Glutamatergic neuron (in vitro differentiated cells): Measurements from ENCODE around the gene HSPB7. TPM values are rescaled to one million over a fixed set of nuclear protein-coding genes. Genes with fewer than 3 reads are reported as not detected.

Experiments
- DNase-seq: peaks from one replicate; pipeline ENCODE4 v3.0.0; 2022
- H3K27ac Mint-ChIP-seq: one replicate; pipeline ENCODE4 v1.8.0; 2020; ENCODE audit warnings: mild to moderate bottlenecking, mixed read lengths, inconsistent platforms; ENCODE audit not compliant: unreplicated experiment
- H3K27me3 Mint-ChIP-seq: one replicate; pipeline ENCODE4 v1.8.0; 2020; ENCODE audit warnings: mild to moderate bottlenecking, moderate library complexity, mixed read lengths, inconsistent platforms; ENCODE audit not compliant: unreplicated experiment
- H3K36me3 Mint-ChIP-seq: one replicate; pipeline ENCODE4 v1.8.0; 2020; ENCODE audit warnings: mild to moderate bottlenecking, mixed read lengths, inconsistent platforms; ENCODE audit not compliant: unreplicated experiment
- H3K4me1 Mint-ChIP-seq: one replicate; pipeline ENCODE4 v1.8.0; 2020; ENCODE audit warnings: mild to moderate bottlenecking, low read depth, mixed read lengths, inconsistent platforms; ENCODE audit not compliant: unreplicated experiment
- H3K4me3 Mint-ChIP-seq: one replicate; pipeline ENCODE4 v1.8.0; 2020; ENCODE audit warnings: mild to moderate bottlenecking, mixed read lengths, inconsistent platforms; ENCODE audit not compliant: unreplicated experiment
- H3K9me3 Mint-ChIP-seq: one replicate; pipeline ENCODE4 v1.8.0; 2020; ENCODE audit warnings: mild to moderate bottlenecking, moderate library complexity, mixed read lengths, inconsistent platforms; ENCODE audit not compliant: unreplicated experiment
- CTCF ChIP-seq: fragments of 200-600 bp; sonication (generic); IDR thresholded peaks from one replicate; pipeline ENCODE4 v1.5.0; 2021; ENCODE audit not compliant: partially characterized antibody, unreplicated experiment
- total RNA-seq: library from RNA; stranded (reverse); fragmentation: NEBNext Ultra II Directional; extraction: Animal tissue kit (Norgen Biotek cat#: 25700); gene quantifications from one replicate; pipeline ENCODE4 v1.2.1, GENCODE V29; 2021; ENCODE audit not compliant: unreplicated experiment

The HSPB7 gene
- total RNA-seq, 1 donor from 2014 or later, result not detected

DNA sequence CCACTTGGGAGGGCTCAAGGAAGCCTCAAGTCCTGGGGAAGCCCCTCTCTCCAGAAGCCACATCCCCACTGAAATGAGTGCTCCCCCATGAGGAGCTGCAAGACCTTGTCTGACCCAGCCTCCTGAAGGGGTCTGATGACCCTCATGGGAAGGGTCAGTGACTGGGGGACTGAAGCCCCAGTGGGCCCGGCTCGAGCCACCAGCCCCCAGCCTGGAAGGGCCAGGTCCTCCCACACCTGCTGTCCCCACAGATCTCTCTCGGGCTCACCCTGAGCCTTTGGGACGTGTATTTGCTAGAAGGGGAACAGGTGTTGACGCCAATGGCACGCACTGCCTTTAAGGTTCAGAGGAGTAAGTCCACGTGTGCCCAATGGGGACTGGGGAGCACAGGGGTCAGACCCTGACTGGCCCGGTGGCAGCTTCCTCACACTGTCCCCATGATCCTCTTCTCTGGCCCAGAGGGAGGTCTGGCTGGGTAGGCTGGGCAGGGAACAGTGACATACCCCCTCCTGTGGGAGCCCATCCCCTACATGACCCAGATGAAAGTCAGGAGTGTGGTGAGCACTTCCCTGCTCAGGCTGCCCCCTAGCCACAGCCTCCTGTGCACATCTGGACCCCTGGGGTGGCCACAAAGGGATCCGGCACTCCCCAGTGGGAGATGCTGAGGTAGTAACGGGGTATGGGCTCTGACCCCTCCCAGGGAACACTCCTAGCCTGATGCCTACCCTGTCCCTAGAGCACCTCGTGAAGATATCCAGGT lies 26.2 kb downstream of the HSPB7 start:
- Mint-ChIP-seq H3K27me3 (peaks cover 2% of the 10 kb centered on the region), H3K36me3 (no peaks in the 10 kb centered on the region), H3K4me1 (no peaks in the 10 kb centered on the region), H3K27ac (no peak overlapping the region), H3K4me3 (no peak overlapping the region), H3K9me3 (peaks cover 1% of the 10 kb centered on the region)
- no peak for DNase-seq
- no peak for TF ChIP-seq CTCF

DNA sequence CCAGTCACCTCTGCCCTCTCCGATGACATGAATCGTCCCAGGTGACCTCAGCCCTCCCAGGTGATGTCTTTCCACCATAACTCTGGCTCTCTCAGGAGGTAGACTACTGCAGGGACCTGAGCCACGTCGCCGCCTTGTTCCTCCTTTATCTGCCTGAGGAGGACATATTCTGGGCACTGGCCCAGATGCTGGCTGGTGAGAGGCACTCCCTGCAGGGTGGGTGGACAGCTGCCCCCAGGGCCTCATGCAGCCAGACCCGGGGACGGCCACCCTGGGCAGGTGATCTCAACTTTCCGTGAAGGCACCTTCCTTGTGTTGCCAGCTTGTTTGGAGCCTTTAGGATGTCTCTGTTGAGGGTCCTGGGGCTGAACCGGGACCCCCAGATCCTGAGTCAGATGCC lies 28.1 kb downstream of the HSPB7 start:
- no peaks in the 10 kb centered on the region for H3K36me3 Mint-ChIP-seq

GRCh38 chr1:15988856-15989736 lies 28.7 kb downstream of the HSPB7 start:
- H3K4me3 Mint-ChIP-seq, result no peak overlapping the region
- H3K27me3 Mint-ChIP-seq, result peaks cover 5% of the 10 kb centered on the region
- peaks cover 1% of the 10 kb centered on the region for H3K9me3 Mint-ChIP-seq
- TF ChIP-seq CTCF, result no peak
- H3K27ac Mint-ChIP-seq, result no peak overlapping the region
- H3K36me3 Mint-ChIP-seq, result no peaks in the 10 kb centered on the region
- no peaks in the 10 kb centered on the region for H3K4me1 Mint-ChIP-seq
- DNase-seq, result no peak

More for the DNA sequence above, 28.1 kb downstream of the HSPB7 start:
- Mint-ChIP-seq H3K27ac (no peak overlapping the region), H3K4me3 (no peak overlapping the region), H3K27me3 (peaks cover 5% of the 10 kb centered on the region), H3K9me3 (peaks cover 1% of the 10 kb centered on the region), H3K4me1 (no peaks in the 10 kb centered on the region)
- DNase-seq, result no peak
- TF ChIP-seq CTCF, result no peak

GRCh38 chr1:15985611-15986297 lies 32.1 kb downstream of the HSPB7 start:
- Mint-ChIP-seq H3K27ac (no peak overlapping the region), H3K36me3 (no peaks in the 10 kb centered on the region)

More at GRCh38 chr1:15985611-15986297, 32.1 kb downstream of the HSPB7 start:
- H3K27me3 Mint-ChIP-seq, result peaks cover 9% of the 10 kb centered on the region
- DNase-seq, result no peak
- no peak overlapping the region for H3K4me3 Mint-ChIP-seq
- TF ChIP-seq CTCF, result no peak
- H3K9me3 Mint-ChIP-seq, result peaks cover 1% of the 10 kb centered on the region
- H3K4me1 Mint-ChIP-seq, result no peaks in the 10 kb centered on the region
